CD14-positive monocyte (primary cell): ENCODE results near the gene AP2B1. TPM values are rescaled to one million over a fixed set of nuclear protein-coding genes. Genes with fewer than 3 reads are reported as not detected.

Source experiments
- DNase-seq, 3 donors: peaks; one replicate each; pipeline ENCODE4 v3.0.0-alpha.2; 2011 to 2022
- H2AFZ ChIP-seq: 2 replicates; pipeline ENCODE4 v1.6.0; 2012; ENCODE audit warnings: mild to moderate bottlenecking, low read depth, low read length, inconsistent platforms; ENCODE audit not compliant: insufficient read depth, poor library complexity, severe bottlenecking
- H3K27ac ChIP-seq, 2 donors: 1 replicate in 1 of 2; 2 replicates in 1 of 2; pipeline ENCODE4 v1.5.1; 2012 to 2013; ENCODE audit warnings: low read length in 2 of 2, control low read depth in 1 of 2, inconsistent platforms in 1 of 2, low read depth in 1 of 2, mild to moderate bottlenecking in 1 of 2
- H3K27me3 ChIP-seq, 2 donors: one replicate each; pipeline versions ENCODE4 v1.6.0 to v1.6.1; 2011 to 2013; ENCODE audit warnings: low read length in 2 of 2; ENCODE audit not compliant: control insufficient read depth in 2 of 2, insufficient read depth in 2 of 2
- H3K36me3 ChIP-seq, 2 donors: replicated peaks in 1 of 2; 1 replicate in 1 of 2; 2 replicates in 1 of 2; pipeline versions ENCODE4 v1.5.1 to v1.6.1; 2012 to 2013; ENCODE audit warnings: low read length in 2 of 2, control low read depth in 1 of 2, inconsistent platforms in 1 of 2, mild to moderate bottlenecking in 1 of 2; ENCODE audit not compliant: insufficient read depth in 2 of 2, control insufficient read depth in 1 of 2
- H3K4me1 ChIP-seq, 2 donors: 1 replicate in 1 of 2; 2 replicates in 1 of 2; pipeline versions ENCODE4 v1.5.1 to v1.6.1; 2012 to 2013; ENCODE audit warnings: low read length in 2 of 2, control low read depth in 1 of 2, inconsistent platforms in 1 of 2, mild to moderate bottlenecking in 1 of 2, moderate library complexity in 1 of 2; ENCODE audit not compliant: insufficient read depth in 2 of 2, control insufficient read depth in 1 of 2
- H3K4me2 ChIP-seq: replicated peaks from 2 replicates; pipeline ENCODE3; 2012; ENCODE audit warnings: low read length, moderate library complexity, mild to moderate bottlenecking; ENCODE audit not compliant: poor library complexity, severe bottlenecking; ENCODE audit errors: extremely low read depth
- H3K4me3 ChIP-seq, 3 experiments: fragments of 200-600 bp in 1 of 3; sonication (generic) in 1 of 3; replicated peaks in 1 of 3; 1 replicate in 2 of 3; 2 replicates in 1 of 3; pipeline ENCODE4 v1.5.1; 2011 to 2013; ENCODE audit warnings: low read length in 3 of 3, mild to moderate bottlenecking in 3 of 3, control low read depth in 2 of 3, low read depth in 2 of 3, inconsistent platforms in 1 of 3, moderate library complexity in 1 of 3
- H3K79me2 ChIP-seq: 2 replicates; pipeline ENCODE4 v1.6.0; 2012; ENCODE audit warnings: mild to moderate bottlenecking, control low read depth, inconsistent platforms, low read length, moderate library complexity; ENCODE audit not compliant: insufficient read depth
- H3K9ac ChIP-seq: 2 replicates; pipeline ENCODE4 v1.6.0; 2017; ENCODE audit warnings: low read length, mild to moderate bottlenecking; ENCODE audit not compliant: insufficient read depth, poor library complexity, severe bottlenecking
- H3K9me3 ChIP-seq, 2 donors: replicated peaks in 1 of 2; 1 replicate in 1 of 2; 2 replicates in 1 of 2; pipeline versions ENCODE4 v1.5.1 to v1.6.1; 2012 to 2013; ENCODE audit warnings: low read length in 2 of 2, control low read depth in 1 of 2; ENCODE audit not compliant: control insufficient read depth in 1 of 2, insufficient read depth in 1 of 2
- H4K20me1 ChIP-seq: 2 replicates; pipeline ENCODE4 v1.6.0; 2012; ENCODE audit warnings: mild to moderate bottlenecking, low read length, control low read depth, moderate library complexity; ENCODE audit not compliant: insufficient read depth
- H3K27ac Mint-ChIP-seq, 7 donors: one replicate each; pipeline ENCODE4 v1.8.0; 2020; ENCODE audit warnings: mild to moderate bottlenecking in 7 of 7, mixed read lengths in 7 of 7, moderate library complexity in 6 of 7, inconsistent platforms in 2 of 7
- H3K27me3 Mint-ChIP-seq, 3 donors: one replicate each; pipeline ENCODE4 v1.8.0; 2021 to 2022; ENCODE audit warnings: low read depth in 3 of 3, mild to moderate bottlenecking in 3 of 3, mixed read lengths in 3 of 3, moderate library complexity in 3 of 3, inconsistent platforms in 1 of 3
- H3K36me3 Mint-ChIP-seq, 2 donors: one replicate each; pipeline ENCODE4 v1.8.0; 2020; ENCODE audit warnings: mixed read lengths in 2 of 2, inconsistent platforms in 1 of 2, mild to moderate bottlenecking in 1 of 2
- H3K4me1 Mint-ChIP-seq: one replicate; pipeline ENCODE4 v1.8.0; 2020; ENCODE audit warnings: mild to moderate bottlenecking, mixed read lengths
- H3K4me3 Mint-ChIP-seq, 2 donors: one replicate each; pipeline ENCODE4 v1.8.0; 2020; ENCODE audit warnings: mild to moderate bottlenecking in 2 of 2, mixed read lengths in 2 of 2, moderate library complexity in 1 of 2
- H3K9me3 Mint-ChIP-seq, 7 donors: one replicate each; pipeline ENCODE4 v1.8.0; 2020 to 2022; ENCODE audit warnings: mixed read lengths in 7 of 7, mild to moderate bottlenecking in 6 of 7, moderate library complexity in 6 of 7, inconsistent platforms in 2 of 7
- CTCF ChIP-seq: fragments of 200-600 bp; IDR thresholded peaks from one replicate; pipeline ENCODE4 v1.8.0; 2022; ENCODE audit warnings: antibody characterized with exemption, mild to moderate bottlenecking
- WGBS: methylation state at CpG from one replicate; pipeline ENCODE4 v1.1.5; 2013; ENCODE audit warnings: missing lambda C conversion rate; ENCODE audit not compliant: insufficient coverage; 5-methylcytosine and 5-hydroxymethylcytosine counted together
- intact Hi-C, 2 donors: fragments of 100-400 bp; cut with micrococcal nuclease; formaldehyde crosslinking; loops; one replicate each; pipeline versions ENCODE4 v1.15.0 to v1.15.1; 2023
- polyA plus RNA-seq, 3 donors: library from polyadenylated mRNA; depleted of rRNA in 1 of 3; unstranded in 2 of 3; stranded (reverse) in 1 of 3; fragments of 300-500 nt in 2 of 3; fragments of >200 nt in 1 of 3; fragmentation: Illumina TruSeq in 2 of 3; gene quantifications; 1 replicate in 2 of 3; 2 replicates in 1 of 3; pipeline ENCODE4 v1.2.3, GENCODE V29; 2012 to 2021

Gene AP2B1
- polyA plus RNA-seq, 3 donors = 28.7 to 44.2 (median 29.4) TPM

GRCh38 chr17:35769895-35770486, 182.9 kb downstream of the AP2B1 start:
- Mint-ChIP-seq H3K36me3 (no peaks in the 10 kb centered on the region), H3K27ac (no peak overlapping the region), H3K9me3 (peaks cover 0 to 6% (median 0%) of the 10 kb centered on the region in 7 donors), H3K4me1 (no peaks in the 10 kb centered on the region), H3K4me3 (no peak overlapping the region), H3K27me3 (peaks cover 16 to 32% (median 18%) of the 10 kb centered on the region in 3 donors)
- TF ChIP-seq CTCF = no peak
- Histone ChIP-seq H3K4me2 (no peak overlapping the region), H3K27ac (no peak overlapping the region), H3K27me3 (peaks cover under 1 to 14% of the 10 kb centered on the region in 2 donors), H3K9me3 (no peaks in the 10 kb centered on the region), H3K9ac (no peak overlapping the region), H3K4me1 (peaks cover 0 to under 1% of the 10 kb centered on the region in 2 donors), H3K79me2 (no peaks in the 10 kb centered on the region), H4K20me1 (no peaks in the 10 kb centered on the region), H3K36me3 (no peaks in the 10 kb centered on the region), H3K4me3 (no peak overlapping the region), H2AFZ (no peak overlapping the region)
- intact Hi-C loops = no loop called here
- DNase-seq = no peak
- 99% methylated on average over 39 of the region's 48 CpGs for WGBS

- Mint-ChIP-seq H3K9me3 (peaks cover 0 to 6% (median 0%) of the 10 kb centered on the region in 7 donors), H3K4me3 (no peak overlapping the region), H3K27me3 (peaks cover 7 to 23% (median 11%) of the 10 kb centered on the region in 3 donors), H3K27ac (no peak overlapping the region), H3K4me1 (peaks cover 18% of the 10 kb centered on the region), H3K36me3 (no peaks in the 10 kb centered on the region)
- no peaks in the 10 kb centered on the region for H3K79me2 ChIP-seq
- no peaks in the 10 kb centered on the region for H4K20me1 ChIP-seq
- intact Hi-C loops = no loop called here
- H3K36me3 ChIP-seq = no peaks in the 10 kb centered on the region
- no peak for TF ChIP-seq CTCF
- no peak overlapping the region for H3K4me2 ChIP-seq
- no peak overlapping the region for H3K9ac ChIP-seq
- no peak overlapping the region for H2AFZ ChIP-seq
- WGBS = 79% methylated on average over 17 of the region's 20 CpGs
- no peak overlapping the region for H3K27ac ChIP-seq
- H3K4me3 ChIP-seq = no peak overlapping the region
- H3K4me1 ChIP-seq = peaks cover 15 to 16% of the 10 kb centered on the region in 2 donors
- no peak for DNase-seq
- H3K27me3 ChIP-seq = peaks cover 0 to 4% of the 10 kb centered on the region in 2 donors
- no peaks in the 10 kb centered on the region for H3K9me3 ChIP-seq
Measured at GRCh38 chr17:35773129-35773528, 186.0 kb downstream of the AP2B1 start.
